HG03460 (cell line): ENCODE results near the gene SPTBN4.
"Not testable (repeated sequence)": the region's sequence is repeated elsewhere in the genome, so short reads cannot be mapped to it uniquely, and the experiment has no call there.

Experiments used
- ATAC-seq: cut with Tn5 transposase; IDR thresholded peaks from one replicate; pipeline ENCODE4 v1.9.1; 2021; ENCODE audit not compliant: unreplicated experiment

SPTBN4 gene

DNA sequence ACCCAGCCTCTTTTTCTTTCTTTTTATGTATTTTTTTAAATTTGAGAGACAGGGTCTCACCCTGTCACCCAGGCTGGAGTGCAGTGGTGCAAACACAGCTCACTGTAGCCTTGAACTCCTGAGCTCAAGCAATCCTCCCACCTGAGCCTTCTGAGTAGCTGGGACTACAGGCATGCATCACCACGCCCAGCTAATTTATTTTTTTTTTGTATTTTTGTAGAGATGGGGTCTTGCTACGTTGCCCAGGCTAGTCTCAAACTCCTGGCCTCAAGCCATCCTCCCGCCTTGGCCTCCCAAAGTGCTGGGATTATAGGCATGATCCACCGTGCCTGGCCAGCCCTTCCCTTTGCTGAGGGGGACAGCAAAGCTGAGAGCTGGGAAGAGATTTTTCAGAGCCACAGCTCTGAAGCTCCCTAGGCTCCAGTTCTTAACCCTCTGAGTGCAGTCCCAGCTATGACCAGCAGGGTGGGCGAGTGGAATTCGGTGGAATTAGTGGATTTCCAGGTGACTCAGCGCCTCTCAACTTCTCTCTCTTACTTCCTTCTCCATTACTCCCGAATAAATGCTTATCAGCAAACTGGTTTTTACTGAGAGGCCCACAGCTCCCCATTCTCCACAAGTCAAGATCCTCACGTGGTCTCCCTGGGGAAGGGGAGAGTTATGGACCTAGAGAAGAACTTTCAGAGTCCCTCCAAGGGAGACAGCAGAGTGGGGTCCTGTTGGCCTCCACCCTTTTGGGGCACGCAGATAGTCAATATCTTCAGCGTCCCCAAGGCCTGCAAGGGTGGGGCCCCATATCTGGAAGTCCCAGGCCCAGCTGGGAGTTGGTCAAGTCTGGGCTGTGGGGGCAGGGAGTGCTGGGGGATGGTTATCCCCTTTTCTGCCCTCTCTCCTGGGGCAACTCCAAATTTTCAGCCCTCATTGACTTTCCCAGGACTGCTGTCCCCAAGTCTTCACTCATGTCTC lies 2.5 kb upstream of the SPTBN4 start:
- no peak for ATAC-seq

DNA sequence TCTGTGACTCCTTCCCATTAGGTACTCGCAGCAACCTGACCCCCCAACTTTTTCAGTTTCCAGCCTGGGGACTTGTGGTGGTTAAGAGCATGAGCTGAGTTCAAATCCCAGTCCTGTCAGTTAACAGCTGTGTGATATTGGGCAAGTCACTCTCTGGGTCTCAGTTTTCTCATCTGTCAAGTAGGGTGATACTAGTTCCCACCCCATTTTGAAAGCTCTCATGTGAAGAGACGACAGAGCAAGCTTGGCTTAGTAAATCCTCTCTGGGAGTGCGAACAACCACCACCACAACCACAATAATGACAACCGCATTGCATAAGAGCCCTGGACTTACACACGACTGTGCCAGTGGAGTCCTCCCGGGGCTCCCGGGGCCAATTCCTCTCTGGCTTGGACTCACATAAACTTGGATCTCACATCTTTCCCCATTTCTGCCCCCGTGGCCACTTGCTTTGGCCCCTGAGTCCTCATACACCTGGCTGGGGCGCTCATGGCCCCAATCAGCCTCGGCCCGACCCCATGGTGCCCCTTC lies 1.7 kb upstream of the SPTBN4 start:
- no peak for ATAC-seq

DNA sequence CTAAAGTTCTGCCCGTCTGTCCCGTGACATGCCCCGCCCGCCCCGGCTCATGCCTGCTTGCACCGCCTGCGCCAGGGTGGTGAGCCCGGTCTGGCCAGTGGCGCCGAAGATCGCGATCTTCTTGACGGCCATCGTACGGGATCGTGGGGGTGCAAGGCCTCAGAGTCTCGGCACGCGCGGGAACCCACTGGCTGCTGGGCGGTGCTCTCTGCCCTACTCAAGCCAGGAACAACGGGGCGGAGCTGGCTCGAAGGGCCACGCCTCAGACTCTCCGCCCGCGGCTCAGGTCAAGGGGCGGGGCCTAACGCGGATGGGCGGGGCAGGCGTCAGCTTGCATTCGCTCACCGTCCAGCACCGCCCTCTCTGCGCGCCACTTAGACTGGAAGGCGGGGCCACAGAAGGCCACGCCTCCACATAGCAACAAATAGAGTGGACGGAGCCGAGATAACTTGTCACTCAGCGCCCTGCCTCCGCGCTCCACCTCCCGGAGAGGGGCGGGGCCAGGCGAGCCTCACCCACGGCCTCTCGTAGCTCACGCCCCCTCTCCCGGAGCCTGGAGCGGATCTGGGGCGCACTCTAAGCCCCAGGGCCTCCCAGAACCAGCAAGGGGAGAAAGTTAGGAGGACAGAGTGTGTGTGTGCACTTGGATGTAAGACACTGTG lies 1.1 kb upstream of the SPTBN4 start, which contains the start of gene BLVRB:
BLVRB (minus strand) TSS at position 189 of the 662 bp plus-strand sequence; CDS start at position 132, 57 bp downstream.
- peak; percentile 79 for ATAC-seq

DNA sequence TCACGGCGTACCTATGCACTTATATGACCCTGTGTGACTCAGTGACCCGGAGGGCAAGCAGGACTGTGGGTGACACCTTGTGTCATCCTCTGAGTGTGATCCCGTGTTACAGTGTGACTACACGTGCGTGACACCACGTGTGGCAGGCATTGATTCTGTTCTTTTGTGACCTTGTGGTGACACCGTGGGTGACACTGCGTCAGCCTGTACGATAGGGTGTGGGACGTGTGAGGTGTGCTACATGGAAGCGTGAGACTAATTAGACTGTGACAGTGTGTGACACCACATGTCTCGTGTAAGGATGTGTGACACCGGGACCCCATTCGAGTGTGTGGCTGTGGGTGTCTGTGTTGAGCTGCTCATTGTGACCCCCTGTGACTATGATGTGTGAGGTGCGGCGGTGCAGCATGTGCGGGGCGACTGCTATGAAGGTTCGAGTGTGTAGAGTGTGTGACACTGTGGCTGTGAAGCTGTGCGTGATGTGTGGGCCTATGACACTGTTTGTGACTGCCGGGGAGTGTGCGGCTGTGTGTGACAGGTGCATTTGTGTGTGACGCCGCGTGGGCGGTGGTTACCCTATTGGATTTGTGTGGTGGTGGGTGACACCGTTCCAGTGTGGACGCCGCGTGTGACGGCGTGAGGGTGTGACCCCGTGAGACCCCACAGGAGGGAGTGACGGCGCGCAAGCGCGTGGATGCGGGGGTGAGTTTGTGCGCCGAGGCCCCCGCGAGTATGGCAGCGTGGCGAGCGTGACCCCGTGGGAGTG lies 399 bp upstream of the SPTBN4 start:
- peak; percentile 29 for ATAC-seq

DNA sequence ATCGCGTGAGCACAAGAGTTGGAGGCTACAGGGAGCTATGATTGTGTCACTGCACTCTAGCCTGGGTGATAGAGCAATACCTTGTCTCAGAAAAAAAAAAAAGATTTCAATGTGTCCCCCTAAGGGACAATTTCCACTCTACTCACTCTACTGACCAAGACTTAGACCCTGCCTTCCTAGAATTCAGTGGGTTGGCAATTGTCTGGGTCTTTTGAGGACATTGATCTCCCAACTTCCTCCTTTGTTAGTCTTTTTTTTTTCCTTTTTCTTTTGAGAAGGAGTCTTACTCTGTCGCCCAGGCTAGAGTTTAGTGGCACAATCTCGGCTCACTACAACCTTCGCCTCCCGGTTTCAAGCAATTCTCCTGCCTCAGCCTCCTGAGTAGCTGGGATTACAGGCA lies 2.2 kb downstream of the SPTBN4 start:
- ATAC-seq = no peak

DNA sequence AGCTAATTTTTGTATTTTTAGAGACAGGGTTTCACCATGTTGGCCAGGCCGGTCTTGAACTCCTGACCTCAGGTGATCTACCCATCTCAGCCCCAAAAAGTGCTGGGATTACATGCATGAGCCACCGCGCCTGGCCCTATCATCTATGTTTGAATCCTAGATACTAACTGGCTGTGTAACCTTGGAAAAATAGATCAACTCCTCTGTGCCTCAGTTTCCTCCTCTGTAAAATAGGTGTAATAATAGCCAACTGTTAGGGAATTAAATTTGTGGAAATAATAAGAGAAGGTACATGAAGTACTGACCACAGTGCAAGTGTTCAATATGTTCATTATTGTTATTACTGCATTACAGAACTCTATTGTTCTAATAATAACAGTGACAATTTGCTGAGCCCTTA lies 4.3 kb downstream of the SPTBN4 start:
- ATAC-seq = no peak

DNA sequence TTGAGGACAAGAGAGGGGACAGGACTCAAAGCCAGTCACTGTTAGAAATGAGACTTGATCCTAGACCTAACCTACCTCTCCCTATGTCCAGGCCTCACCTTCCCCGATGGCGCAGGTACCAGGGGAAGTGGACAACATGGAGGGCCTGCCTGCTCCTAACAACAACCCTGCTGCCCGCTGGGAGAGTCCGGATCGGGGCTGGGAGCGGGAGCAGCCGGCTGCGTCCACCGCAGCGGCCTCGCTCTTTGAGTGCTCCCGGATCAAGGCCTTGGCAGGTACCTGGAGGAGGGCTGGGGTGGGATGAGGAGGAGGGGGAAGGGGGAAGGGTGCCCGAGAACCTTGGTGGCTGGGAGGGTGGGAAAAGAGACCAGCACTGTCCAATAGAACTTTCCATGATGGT lies 5.7 kb downstream of the SPTBN4 start:
- ATAC-seq = no peak

DNA sequence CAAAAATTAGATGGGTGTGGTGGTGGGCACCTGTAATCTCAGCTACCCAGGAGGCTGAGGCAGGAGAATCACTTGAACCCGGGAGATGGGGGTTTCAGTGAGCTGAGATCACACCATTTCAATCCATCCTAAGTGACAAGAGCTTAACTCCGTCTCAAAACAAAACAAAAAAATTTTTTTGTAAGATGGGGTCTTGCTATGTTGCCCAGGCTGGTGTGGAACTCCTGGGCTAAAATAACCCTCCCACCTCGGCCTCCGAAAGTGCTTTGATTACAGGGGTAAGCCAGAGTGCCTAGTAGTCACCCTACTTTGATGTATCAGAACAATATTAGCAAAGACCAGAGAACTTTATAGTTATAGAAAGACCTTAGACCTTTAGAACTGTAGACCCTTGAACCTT lies 7.9 kb downstream of the SPTBN4 start:
- ATAC-seq = no peak

DNA sequence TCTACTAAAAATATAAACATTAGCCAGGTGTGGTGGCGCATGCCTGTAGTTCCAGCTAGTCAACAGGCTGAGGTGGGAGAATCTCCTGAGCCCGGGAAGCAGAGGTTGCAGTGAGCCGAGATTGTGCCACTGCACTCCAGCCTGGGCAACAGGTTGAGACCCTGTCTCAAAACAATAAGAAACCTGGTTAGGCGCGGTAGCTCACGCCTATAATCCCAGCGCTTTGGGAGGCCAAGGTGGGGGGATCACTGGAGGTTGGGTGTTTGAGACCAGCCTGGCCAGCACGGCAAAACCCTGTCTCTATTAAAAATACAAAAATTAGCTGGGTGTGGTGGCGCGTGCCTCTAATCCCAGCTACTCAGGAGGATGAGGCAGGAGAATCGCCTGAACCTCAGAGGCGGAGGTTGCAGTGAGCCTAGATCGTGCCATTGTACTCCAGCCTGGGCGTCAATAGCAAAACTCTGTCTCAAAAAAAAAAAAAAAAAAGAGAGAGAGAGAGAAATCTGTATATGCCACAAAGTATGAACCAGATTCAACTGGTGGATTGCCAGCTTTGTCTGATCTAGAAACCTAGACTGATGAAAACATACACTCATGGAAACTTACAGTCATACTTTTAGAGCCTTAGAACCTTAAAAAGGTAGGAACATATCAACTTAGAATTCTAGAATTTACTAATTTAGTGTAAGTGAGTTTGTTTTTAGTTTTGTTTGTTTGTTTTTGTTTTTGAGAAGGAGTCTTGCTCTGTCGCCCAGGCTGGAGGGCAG lies 9.3 kb downstream of the SPTBN4 start:
- not testable (repeated sequence) for ATAC-seq

DNA sequence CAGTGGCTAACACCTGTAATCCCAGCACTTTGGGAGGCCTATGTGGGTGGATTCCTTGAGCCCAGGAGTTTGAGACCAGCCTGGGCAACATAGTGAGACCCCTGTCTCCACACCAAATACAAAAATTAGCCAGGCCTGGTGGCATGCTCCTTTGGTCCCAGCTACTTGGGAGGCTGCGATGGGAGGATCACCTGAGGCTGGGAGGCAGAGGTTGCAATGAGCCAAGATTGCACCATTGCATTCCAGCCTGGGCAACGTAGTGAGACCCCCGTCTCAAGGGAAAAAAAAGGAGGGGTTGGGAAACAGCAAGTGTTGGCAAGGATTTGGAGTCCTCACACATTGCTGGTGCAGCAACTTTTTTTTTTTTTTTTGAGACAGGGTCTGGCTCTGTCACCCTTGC lies 19.2 kb downstream of the SPTBN4 start:
- no peak for ATAC-seq

DNA sequence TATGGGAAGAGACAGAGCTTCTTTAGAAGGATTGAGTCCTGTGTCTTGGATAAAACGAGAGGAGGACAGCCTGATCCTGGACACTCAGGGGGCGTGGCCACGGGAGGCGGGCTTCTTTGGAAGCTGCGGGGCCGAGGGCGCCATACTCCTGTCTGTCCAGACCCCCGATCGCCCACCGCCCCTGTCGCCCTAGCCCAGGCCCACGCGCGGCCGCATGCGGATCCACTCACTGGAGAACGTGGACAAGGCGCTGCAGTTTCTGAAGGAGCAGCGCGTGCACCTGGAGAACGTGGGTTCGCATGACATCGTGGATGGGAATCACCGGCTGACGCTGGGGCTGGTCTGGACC lies 23.1 kb downstream of the SPTBN4 start:
- no peak for ATAC-seq

DNA sequence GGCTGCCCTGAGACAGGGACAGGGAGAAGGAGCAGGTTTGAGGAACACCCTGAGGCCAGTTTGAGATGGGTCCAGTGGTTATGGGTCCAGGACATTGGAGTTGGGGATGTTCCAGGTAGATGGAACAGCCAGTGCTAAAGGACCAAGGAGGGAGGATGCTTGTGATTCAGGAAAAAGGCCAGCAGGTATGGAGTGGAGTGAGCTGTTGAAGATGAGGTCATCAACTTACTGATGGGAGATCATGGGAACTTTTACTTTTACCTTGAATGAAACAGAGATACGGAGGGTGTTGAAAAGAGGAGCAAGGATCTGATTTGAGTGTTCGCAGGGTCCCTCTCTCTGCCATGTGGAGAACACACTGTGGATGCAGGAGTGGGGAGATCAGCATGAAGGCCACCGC lies 25.5 kb downstream of the SPTBN4 start:
- no peak for ATAC-seq

DNA sequence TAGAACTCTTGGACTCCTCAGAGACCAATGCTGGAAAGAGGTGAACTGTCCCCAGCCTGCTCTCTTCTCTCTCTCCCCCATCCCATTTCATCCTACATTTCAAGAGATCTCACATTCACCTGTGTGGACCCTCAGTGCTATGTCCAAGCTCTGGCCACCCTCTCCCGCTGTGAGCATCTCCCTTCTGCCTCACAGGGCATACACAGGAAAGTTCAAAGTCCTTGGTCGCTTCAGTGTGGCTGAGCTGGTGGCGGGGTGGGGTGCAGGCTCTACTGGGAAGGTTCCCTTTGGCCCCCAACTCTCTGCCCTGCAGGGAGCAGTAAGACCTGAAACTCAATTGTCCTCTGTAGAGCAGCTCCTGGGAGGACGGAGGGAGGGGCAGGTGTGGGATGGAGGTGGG lies 27.0 kb downstream of the SPTBN4 start:
- ATAC-seq = no peak

DNA sequence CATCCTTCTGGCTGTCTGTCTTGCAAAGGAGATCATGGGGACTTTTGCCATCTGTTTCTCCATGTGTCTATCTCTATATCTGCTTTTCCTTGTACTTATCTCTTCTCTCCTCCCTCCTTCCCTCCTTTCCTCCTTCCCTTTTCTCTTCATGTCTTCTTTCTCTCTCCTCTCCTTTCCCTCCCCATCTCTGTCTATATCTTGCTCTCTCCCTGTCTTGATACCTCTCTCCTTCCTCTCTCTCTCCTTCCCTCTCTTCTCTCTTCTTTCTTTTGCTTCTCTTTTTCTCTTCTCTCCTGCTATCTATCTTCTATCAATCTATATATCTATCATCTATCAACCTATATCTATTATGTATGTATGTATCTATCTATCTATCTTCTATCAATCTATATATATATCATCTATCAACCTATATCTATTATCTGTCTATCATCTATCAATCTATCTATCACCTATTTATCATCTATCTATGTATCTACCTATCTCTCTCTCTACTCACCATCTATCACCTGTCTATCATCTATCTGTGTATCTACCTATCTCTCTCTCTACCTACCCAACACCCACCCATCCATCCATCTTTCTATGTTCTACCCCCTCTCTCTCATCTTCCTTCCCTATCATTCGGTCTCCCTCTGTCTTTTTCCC lies 27.5 kb downstream of the SPTBN4 start:
- ATAC-seq = no peak

DNA sequence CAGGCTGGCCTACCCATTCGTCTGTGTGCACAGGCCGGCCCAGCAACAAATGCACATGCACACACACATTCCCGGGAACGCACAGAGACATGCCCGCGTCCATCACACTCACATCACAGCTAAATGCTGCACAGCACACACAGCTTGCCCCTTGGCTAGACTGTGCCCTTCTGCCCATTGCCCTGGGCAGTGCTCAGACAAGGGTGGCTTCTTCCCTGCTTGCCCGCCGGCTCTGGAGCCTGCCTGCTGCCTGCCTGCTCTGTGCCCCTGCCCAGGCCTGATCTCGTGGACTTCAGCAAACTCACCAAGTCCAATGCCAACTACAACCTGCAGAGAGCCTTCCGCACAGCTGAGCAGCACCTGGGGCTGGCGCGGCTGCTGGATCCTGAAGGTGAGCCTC lies 30.4 kb downstream of the SPTBN4 start:
- no peak for ATAC-seq

DNA sequence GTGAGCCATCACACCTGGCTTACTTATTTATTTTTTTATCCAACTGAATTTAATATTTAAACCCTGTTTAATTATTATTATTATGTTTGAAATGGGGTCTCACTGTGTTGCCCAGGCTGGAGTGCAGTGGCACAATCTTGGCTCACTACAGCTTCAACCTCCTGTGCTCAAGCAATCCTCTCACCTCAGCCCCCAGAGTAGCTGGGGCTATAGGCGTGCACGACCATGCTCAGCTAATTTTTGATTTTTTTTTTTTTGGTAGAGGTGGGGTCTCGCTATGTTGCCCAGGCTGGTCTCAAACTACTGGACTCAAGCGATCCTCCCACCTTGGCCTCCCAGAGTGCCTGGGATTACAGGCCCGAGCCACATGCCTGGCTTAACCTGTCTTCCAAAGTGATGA lies 32.5 kb downstream of the SPTBN4 start:
- ATAC-seq = no peak

DNA sequence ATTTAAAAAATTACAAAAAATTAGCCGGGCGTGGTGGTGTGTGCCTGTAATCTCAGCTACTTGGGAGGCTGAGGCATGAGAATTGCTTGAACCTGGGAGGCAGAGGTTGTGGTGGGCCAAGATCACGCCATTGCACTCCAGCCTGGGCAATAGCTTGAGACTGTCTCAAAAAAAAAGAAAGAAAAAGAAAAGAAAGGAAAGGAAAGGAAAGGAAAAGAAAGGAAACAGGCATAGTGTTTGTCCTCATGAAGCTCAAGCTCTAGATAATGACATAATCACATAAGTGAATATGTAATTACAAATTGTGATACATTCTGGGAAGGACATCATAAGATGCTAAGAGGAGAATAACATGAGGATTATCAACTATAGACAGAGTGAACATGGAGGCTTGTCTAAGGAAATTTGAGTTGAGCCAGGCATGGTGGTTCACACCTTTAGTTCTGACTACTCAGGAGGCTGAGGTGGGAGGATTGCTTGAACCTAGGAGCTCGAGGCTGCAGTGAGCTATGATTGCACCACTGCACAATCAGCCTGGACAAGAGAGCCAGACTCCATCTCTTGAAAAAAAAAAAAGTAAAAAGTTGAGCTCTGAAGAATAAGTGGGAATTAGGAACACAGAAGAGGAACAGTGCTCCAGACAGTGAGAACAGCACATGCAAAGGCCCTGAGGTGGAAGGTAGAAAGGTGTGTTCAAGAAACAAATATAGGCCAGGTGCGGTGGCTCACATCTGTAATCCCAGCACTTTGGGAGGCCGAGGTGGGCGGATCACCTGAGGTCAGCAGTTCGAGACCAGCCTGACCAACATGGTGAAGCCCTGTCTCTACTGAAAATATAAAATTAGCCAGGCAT lies 34.1 kb downstream of the SPTBN4 start:
- not testable (repeated sequence) for ATAC-seq

DNA sequence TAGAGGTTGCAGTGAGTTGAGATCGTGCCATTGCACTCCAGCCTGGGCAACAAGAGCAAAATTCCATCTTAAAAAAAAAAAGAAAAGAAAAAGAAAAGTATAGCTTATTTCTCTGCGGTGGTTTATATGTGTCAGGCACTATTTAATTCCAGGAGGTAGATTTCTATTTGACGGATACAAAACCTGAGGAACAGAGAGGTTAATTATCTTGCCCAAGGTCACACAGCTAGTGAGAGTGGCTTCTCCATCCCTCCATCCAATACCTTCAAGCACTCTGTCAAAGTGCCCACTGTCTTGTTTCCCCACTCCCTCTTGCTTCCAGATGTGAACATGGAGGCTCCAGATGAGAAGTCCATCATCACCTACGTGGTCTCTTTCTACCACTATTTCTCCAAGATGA lies 34.8 kb downstream of the SPTBN4 start:
- no peak for ATAC-seq

DNA sequence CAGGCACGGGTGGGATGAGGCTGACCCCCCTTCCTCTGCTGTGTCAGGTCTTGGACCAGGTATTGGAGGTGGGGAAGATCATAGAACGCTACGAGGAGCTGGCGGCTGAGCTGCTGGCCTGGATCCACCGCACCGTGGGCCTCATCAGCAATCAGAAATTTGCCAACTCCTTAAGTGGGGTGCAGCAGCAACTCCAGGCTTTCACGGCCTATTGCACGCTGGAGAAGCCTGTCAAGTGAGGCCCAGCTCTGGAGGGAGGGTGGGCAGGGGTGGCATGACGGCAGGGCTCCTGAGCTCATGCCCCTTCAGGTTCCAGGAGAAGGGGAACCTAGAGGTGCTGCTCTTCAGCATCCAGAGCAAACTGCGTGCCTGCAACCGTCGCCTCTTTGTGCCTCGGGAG lies 35.3 kb downstream of the SPTBN4 start:
- no peak for ATAC-seq
